Muscle of leg (tissue), 11 donors: ENCODE measurements around the gene KCNJ18. TPM values are rescaled to one million over a fixed set of nuclear protein-coding genes. Genes with fewer than 3 reads are reported as not detected.
"Not testable (repeated sequence)": the region's sequence is repeated elsewhere in the genome, so short reads cannot be mapped to it uniquely, and the experiment has no call there.

ENCODE experiments used
- DNase-seq: peaks from one replicate; pipeline ENCODE4 v3.0.0; 2013
- H3K27ac ChIP-seq: one replicate; pipeline ENCODE4 v1.5.1; 2013; ENCODE audit warnings: mild to moderate bottlenecking, low read length, control low read depth
- H3K27me3 ChIP-seq: one replicate; pipeline ENCODE4 v1.6.1; 2013; ENCODE audit warnings: low read length; ENCODE audit not compliant: control insufficient read depth, insufficient read depth
- H3K36me3 ChIP-seq: one replicate; pipeline ENCODE4 v1.6.1; 2013; ENCODE audit warnings: low read length; ENCODE audit not compliant: control insufficient read depth, insufficient read depth
- H3K4me1 ChIP-seq: one replicate; pipeline ENCODE4 v1.6.1; 2013; ENCODE audit warnings: low read length; ENCODE audit not compliant: control insufficient read depth, insufficient read depth
- H3K4me3 ChIP-seq: one replicate; pipeline ENCODE4 v1.5.1; 2013; ENCODE audit warnings: low read length, control low read depth
- H3K9me3 ChIP-seq: replicated peaks from 2 replicates; pipeline ENCODE4 v1.6.1; 2013; ENCODE audit warnings: low read depth, low read length; ENCODE audit not compliant: control insufficient read depth
- WGBS: methylation state at CpG from one replicate; pipeline ENCODE4 v1.1.5; 2013; ENCODE audit warnings: missing lambda C conversion rate; ENCODE audit not compliant: insufficient coverage; 5-methylcytosine and 5-hydroxymethylcytosine counted together
- polyA plus RNA-seq, 8 donors: library from polyadenylated mRNA; unstranded; fragments of 120-200 nt; gene quantifications; one replicate each; pipeline versions ENCODE4 v1.2.1 to v1.2.3, GENCODE V29; 2013; ENCODE audit warnings: inconsistent platforms in 1 of 8, low replicate concordance in 1 of 8; ENCODE audit not compliant: insufficient read length in 8 of 8, insufficient read depth in 1 of 8
- total RNA-seq: library from RNA; stranded (reverse); fragments of 120-200 nt; gene quantifications from one replicate; pipeline ENCODE4 v1.2.4, GENCODE V29; 2013

The KCNJ18 gene
- total and polyA plus RNA-seq, 9 donors: 0.08 TPM; not detected in 8

DNA sequence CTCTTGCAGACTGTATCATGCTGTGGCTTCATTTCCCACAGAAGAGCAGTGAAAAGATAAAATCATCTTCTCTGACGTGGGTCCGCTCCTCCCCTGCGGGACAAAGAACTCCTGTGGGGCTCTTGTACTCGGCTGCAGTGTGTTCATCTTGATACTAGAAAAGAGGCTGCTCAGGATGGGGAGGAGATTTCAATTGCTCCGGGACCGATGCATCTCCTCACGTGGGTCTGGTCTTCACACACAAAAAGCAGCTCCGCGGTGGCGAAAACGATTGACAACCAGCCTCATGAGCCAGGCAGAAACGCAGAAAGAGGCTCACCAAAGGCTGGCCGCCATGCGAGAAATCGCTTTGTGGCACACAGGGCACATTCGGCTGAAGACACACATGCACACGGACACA is 14.4 kb upstream of the KCNJ18 start:
- H3K4me1 ChIP-seq: no peaks in the 10 kb centered on the region
- H3K27ac ChIP-seq: no peak overlapping the region
- 72% methylated on average over 12 of the region's 17 CpGs for WGBS
- H3K27me3 ChIP-seq: no peaks in the 10 kb centered on the region
- no peak overlapping the region for H3K4me3 ChIP-seq
- DNase-seq: no peak
- H3K36me3 ChIP-seq: no peaks in the 10 kb centered on the region
- peaks cover 40% of the 10 kb centered on the region for H3K9me3 ChIP-seq

DNA sequence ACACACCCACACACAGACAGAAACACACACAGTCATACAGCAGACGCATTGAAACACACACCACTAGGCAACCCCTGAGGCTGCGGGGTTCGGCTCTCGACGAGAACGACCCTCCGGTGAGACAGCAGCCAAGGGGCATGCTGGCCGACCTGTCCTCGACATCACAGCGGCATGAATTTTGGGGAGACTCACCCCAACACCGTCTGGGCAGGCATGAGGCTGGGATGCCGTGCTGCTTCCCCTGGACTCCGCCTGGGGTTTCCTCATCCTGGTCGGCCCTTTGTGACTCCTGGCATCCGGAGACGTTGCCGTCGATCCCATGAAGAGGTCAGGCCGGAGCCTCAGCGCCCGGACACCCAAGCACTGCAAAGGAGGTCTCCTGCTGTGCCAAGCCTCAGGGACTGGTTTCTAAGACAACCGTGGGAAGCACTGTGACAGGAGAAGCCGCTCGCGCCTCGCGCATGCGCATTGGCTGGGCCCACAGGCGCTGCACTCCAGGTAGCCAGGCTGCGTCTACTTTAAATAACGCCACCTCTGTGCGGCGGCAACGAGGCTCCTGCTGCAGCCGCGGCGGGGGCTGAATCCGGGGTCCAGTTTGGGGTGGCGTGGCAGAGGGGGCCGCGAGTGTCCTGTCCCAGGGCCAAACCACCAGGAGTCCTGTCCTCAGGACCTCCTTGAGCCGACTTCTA is 13.8 kb upstream of the KCNJ18 start:
- WGBS: 59% methylated on average over 39 of the region's 42 CpGs
- Histone ChIP-seq H3K27me3 (no peaks in the 10 kb centered on the region), H3K9me3 (peaks cover 37% of the 10 kb centered on the region), H3K4me3 (no peak overlapping the region), H3K4me1 (no peaks in the 10 kb centered on the region), H3K27ac (no peak overlapping the region), H3K36me3 (no peaks in the 10 kb centered on the region)
- no peak for DNase-seq

DNA sequence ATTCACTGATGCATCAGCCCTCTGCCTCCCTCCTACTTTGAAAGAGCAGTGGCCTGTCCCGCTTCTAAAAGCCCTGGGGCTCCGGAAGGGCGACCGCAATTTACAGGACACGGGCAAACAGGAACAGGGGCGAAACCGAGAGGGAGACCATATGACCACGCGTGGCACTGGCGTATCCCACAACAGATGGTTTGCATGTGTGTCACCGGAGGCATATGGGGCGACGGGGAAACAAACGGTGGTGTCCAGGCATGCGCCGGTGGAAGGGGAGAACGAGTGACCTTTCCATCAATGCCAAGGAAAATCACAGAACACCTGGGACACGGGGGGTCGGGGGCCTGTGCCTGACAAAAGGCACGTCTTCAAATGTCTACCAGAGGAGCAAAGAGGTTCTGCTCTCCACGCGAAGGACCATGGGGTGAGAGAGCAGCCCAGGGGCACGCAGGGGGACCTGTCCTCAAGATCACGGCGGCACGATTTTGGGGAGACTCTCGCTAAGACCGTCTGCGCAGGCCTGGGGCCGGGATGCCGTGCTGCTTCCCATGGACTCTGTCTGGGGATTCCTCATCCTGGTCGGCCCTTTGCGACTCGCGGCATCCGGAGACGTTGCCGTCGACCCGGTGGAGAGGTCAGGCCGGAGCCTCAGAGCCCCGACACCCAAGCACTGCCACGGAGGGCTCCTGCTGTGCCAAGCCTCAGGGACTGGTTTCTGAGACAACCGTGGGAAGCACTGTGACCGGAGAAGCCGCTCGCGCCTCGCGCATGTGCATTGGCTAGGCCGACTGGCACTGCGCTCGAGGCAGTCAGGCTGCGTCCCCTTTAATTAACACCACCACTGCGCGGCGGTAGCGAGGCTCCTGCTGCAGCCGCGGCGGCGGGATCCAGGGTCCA is 12.8 kb upstream of the KCNJ18 start:
- no peaks in the 10 kb centered on the region for H3K27me3 ChIP-seq
- H3K27ac ChIP-seq: no peak overlapping the region
- 81% methylated on average over 59 of the region's 62 CpGs for WGBS

DNA sequence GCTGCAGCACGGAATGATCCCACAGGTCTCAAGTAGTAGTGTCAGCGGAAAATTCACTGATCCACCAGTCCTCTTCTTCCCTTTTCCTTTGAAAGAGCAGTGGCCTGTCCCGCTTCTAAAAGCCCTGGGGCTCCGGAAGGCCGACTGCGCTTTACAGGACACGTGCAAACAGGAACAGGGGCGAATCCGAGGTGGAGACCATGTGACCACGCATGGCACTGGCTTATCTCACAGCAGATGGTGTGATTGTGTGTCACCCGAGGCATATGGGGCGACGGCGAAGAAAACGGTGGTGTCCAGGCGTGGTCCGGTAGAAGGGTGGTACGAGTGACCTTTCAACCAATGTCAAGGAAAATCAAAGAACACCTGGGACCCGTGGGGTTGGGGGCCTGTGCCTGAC is 12.0 kb upstream of the KCNJ18 start:
- Histone ChIP-seq H3K27me3 (no peaks in the 10 kb centered on the region), H3K4me3 (no peak overlapping the region), H3K9me3 (peaks cover 26% of the 10 kb centered on the region), H3K27ac (no peak overlapping the region), H3K4me1 (no peaks in the 10 kb centered on the region), H3K36me3 (no peaks in the 10 kb centered on the region)
- DNase-seq: no peak
- WGBS: 84% methylated on average over 19 of the region's 19 CpGs

More for the DNA sequence above, 12.8 kb upstream of the KCNJ18 start:
- H3K9me3 ChIP-seq: peaks cover 29% of the 10 kb centered on the region
- no peak overlapping the region for H3K4me3 ChIP-seq
- H3K4me1 ChIP-seq: no peaks in the 10 kb centered on the region
- H3K36me3 ChIP-seq: no peaks in the 10 kb centered on the region
- DNase-seq: no peak

DNA sequence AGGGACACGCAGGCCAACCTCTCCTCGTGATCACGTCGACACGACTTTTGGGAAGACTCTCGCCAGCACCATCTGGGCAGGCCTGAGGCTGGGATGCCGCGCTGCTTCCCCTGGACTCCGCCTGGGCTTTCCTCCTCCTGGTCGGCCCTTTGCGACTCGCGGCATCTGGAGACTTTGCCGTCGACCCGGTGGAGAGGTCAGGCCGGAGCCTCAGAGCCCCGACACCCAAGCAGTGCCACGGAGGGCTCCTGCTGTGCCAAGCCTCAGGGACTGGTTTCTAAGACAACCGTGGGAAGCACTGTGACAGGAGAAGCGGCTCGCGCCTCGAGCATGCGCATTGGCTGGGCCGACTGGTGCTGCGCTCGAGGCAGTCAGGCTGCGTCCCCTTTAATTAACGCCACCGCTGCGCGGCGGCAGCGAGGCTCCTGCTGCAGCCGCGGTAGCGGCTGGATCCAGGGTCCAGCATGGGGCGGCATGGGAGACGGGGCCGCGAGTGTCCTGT is 11.4 kb upstream of the KCNJ18 start:
- not testable (repeated sequence) for DNase-seq, H3K4me1 ChIP-seq, H3K27ac ChIP-seq, H3K36me3 ChIP-seq, H3K27me3 ChIP-seq, H3K4me3 ChIP-seq
- WGBS: 72% methylated on average over 38 of the region's 42 CpGs
- H3K9me3 ChIP-seq: peaks cover 21% of the 10 kb centered on the region

DNA sequence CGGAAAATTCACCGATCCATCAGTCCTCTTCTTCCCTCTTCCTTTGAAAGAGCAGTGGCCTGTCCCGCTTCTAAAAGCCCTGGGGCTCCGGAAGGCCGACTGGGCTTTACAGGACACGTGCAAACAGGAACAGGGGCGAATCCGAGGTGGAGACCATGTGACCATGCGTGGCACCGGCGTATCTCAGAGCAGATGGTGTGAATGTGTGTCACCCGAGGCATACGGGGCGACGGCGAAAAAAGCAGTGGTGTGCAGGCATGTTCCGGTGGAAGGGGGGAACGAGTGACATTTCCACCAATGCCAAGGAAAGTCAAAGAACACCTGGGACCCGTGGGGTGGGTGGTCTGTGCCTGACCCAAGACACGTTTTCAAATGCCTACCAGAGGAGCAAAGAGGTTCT is 10.7 kb upstream of the KCNJ18 start:
- not testable (repeated sequence) for H3K27ac ChIP-seq, H3K27me3 ChIP-seq, H3K4me1 ChIP-seq, H3K4me3 ChIP-seq, DNase-seq, H3K36me3 ChIP-seq
- WGBS: 91% methylated on average over 12 of the region's 20 CpGs
- H3K9me3 ChIP-seq: peaks cover 17% of the 10 kb centered on the region

DNA sequence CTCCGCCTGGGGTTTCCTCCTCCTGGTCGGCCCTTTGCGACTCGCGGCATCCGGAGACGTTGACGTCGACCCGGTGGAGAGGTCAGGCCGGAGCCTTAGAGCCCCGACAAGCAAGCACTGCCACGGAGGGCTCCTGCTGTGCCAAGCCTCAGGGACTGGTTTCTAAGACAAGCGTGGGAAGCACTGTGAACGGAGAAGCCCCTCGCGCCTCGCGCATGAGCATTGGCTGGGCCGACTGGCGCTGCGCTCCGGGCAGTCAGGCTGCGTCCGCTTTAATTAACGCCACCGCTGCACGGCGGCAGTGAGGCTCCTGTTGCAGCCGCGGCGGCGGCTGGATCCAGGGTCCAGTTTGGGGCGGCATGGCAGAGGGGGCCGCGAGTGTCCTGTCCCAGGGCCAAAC is 10.2 kb upstream of the KCNJ18 start:
- not testable (repeated sequence) for H3K27me3 ChIP-seq, H3K36me3 ChIP-seq, H3K4me1 ChIP-seq, H3K27ac ChIP-seq, H3K4me3 ChIP-seq, DNase-seq
- peaks cover 18% of the 10 kb centered on the region for H3K9me3 ChIP-seq
- WGBS: 93% methylated on average over 23 of the region's 36 CpGs

DNA sequence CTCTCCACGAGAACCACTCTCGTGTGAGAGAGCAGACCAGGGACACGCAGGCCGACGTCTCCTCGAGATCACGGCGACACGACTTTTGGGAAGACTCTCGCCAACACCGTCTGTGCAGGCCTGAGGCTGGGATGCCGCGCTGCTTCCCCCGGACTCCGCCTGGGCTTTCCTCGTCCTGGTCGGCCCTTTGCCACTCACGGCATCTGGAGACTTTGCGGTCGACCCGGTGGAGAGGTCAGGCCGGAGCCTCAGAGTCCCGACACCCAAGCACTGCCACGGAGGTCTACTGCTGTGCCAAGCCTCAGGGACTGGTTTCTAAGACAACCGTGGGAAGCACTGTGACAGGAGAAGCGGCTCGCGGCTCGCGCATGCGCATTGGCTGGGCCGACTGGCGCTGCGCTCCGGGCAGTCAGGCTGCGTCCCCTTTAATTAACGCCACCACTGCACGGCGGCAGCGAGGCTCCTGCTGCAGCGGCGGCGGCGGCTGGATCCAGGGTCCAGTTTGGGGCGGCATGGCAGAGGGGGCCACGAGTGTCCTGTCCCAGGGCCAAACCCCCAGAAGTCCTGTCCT is 9.1 kb upstream of the KCNJ18 start:
- H3K27ac ChIP-seq, H3K4me3 ChIP-seq, H3K27me3 ChIP-seq, DNase-seq, H3K36me3 ChIP-seq, H3K4me1 ChIP-seq: not testable (repeated sequence)
- H3K9me3 ChIP-seq: peaks cover 18% of the 10 kb centered on the region
- 87% methylated on average over 25 of the region's 46 CpGs for WGBS

DNA sequence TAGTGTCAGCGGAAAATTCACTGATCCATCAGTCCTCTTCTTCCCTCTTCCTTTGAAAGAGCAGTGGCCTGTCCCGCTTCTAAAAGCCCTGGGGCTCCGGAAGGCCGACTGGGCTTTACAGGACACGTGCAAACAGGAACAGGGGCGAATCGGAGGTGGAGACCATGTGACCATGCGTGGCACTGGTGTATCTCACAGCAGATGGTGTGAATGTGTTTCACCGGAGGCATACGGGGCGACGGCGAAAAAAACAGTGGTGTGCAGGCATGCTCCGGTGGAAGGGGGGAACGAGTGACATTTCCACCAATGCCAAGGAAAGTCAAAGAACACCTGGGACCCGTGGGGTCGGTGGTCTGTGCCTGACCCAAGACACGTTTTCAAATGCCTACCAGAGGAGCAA is 8.4 kb upstream of the KCNJ18 start:
- 87% methylated on average over 12 of the region's 18 CpGs for WGBS
- H3K9me3 ChIP-seq: peaks cover 23% of the 10 kb centered on the region
- H3K27me3 ChIP-seq, H3K27ac ChIP-seq, H3K4me1 ChIP-seq, H3K36me3 ChIP-seq, H3K4me3 ChIP-seq, DNase-seq: not testable (repeated sequence)

DNA sequence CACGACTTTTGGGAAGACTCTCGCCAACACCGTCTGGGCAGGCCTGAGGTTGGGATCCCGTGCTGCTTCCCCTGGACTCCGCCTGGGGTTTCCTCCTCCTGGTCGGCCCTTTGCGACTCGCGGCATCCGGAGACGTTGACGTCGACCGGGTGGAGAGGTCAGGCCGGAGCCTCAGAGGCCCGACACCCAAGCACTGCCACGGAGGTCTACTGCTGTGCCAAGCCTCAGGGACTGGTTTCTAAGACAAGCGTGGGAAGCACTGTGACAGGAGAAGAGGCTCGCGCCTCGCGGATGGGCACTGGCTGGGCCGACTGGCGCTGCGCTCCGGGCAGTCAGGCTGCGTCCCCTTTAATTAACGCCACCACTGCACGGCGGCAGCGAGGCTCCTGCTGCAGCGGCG is 7.9 kb upstream of the KCNJ18 start:
- DNase-seq, H3K27ac ChIP-seq, H3K27me3 ChIP-seq, H3K4me1 ChIP-seq, H3K4me3 ChIP-seq, H3K36me3 ChIP-seq: not testable (repeated sequence)
- peaks cover 23% of the 10 kb centered on the region for H3K9me3 ChIP-seq
- WGBS: 85% methylated on average over 8 of the region's 33 CpGs
